WTC11 (cell line): Measurements from ENCODE around the gene TAF4. TPM values are rescaled to one million over a fixed set of nuclear protein-coding genes. Genes with fewer than 3 reads are reported as not detected.
A peak's percentile ranks its signal among the peaks of the same experiment; 100 is the strongest.

Experiments used
- ATAC-seq: fragments of 200-7000 bp; cut with Tn5 transposase; 2 replicates; pipeline ENCODE4 v1.10.0; 2021; ENCODE audit warnings: mild to moderate bottlenecking, moderate library complexity
- CTCF ChIA-PET: fragments of 300-600 bp; sonication (Branson Sonifier 250); formaldehyde crosslinking; loops from one replicate; lab custom pipeline; 2021; ENCODE audit warnings: antibody characterized with exemption; lab: Charles Lee
- POLR2A ChIA-PET: fragments of 350-600 bp; sonication (Branson Sonifier 250); formaldehyde crosslinking; loops from one replicate; lab custom pipeline; 2021; ENCODE audit warnings: antibody characterized with exemption; lab: Charles Lee
- DNase-seq: peaks from one replicate; pipeline ENCODE4 v3.0.0; 2021; ENCODE audit warnings: low spot score
- H3K27ac Mint-ChIP-seq: 2 replicates; pipeline ENCODE4 v1.8.0; 2021; ENCODE audit warnings: mixed read lengths
- H3K27me3 Mint-ChIP-seq: 2 replicates; pipeline ENCODE4 v1.8.0; 2021; ENCODE audit warnings: low read depth, mild to moderate bottlenecking, moderate library complexity, mixed read lengths
- H3K36me3 Mint-ChIP-seq: 2 replicates; pipeline ENCODE4 v1.8.0; 2021; ENCODE audit warnings: mixed read lengths
- H3K4me1 Mint-ChIP-seq: 2 replicates; pipeline ENCODE4 v1.8.0; 2022; ENCODE audit warnings: mixed read lengths
- H3K4me3 Mint-ChIP-seq: 2 replicates; pipeline ENCODE4 v1.8.0; 2021; ENCODE audit warnings: mild to moderate bottlenecking, moderate library complexity, mixed read lengths
- H3K9me3 Mint-ChIP-seq: 2 replicates; pipeline ENCODE4 v1.8.0; 2021; ENCODE audit warnings: mixed read lengths
- ATF3 ChIP-seq: sonication (generic); formaldehyde crosslinking; conservative IDR thresholded peaks from 2 replicates; pipeline ENCODE4 v1.8.1; 2022; ENCODE audit warnings: mild to moderate bottlenecking, missing genetic modification reagents
- CREM ChIP-seq: sonication (generic); formaldehyde crosslinking; IDR thresholded peaks from 2 replicates; pipeline ENCODE4 v1.8.1; 2022; ENCODE audit warnings: mild to moderate bottlenecking, missing genetic modification reagents, moderate library complexity
- E2F5 ChIP-seq: sonication (generic); formaldehyde crosslinking; IDR thresholded peaks from 2 replicates; pipeline ENCODE4 v1.8.1; 2022; ENCODE audit warnings: mild to moderate bottlenecking, moderate library complexity, missing genetic modification reagents
- GRHL2 ChIP-seq: fragments of 250-450 bp; sonication (Bioruptor Pico); IDR thresholded peaks from 2 replicates; pipeline ENCODE4 v1.8.0; 2022; ENCODE audit warnings: mild to moderate bottlenecking, moderate library complexity; ENCODE audit not compliant: insufficient replicate concordance, severe bottlenecking
- NR2C2 ChIP-seq: sonication (generic); formaldehyde crosslinking; IDR thresholded peaks from 2 replicates; pipeline ENCODE4 v1.8.0; 2022; ENCODE audit warnings: mild to moderate bottlenecking, missing genetic modification reagents
- TEAD1 ChIP-seq: sonication (generic); formaldehyde crosslinking; IDR thresholded peaks from 2 replicates; pipeline ENCODE4 v1.8.0; 2022; ENCODE audit warnings: mild to moderate bottlenecking, missing genetic modification reagents
- ZBTB21 ChIP-seq: sonication (generic); formaldehyde crosslinking; IDR thresholded peaks from 2 replicates; pipeline ENCODE4 v1.8.1; 2023; ENCODE audit warnings: mild to moderate bottlenecking, missing genetic modification reagents, borderline replicate concordance
- ZNF425 ChIP-seq: fragments of 250-450 bp; sonication (Bioruptor Pico); conservative IDR thresholded peaks from 2 replicates; pipeline ENCODE4 v1.9.0; 2021; ENCODE audit warnings: mild to moderate bottlenecking
- ZNF532 ChIP-seq: fragments of 250-450 bp; sonication (Bioruptor Pico); IDR thresholded peaks from 2 replicates; pipeline ENCODE4 v1.9.0; 2021; ENCODE audit warnings: mild to moderate bottlenecking, borderline replicate concordance
- total RNA-seq: library from RNA; stranded (reverse); gene quantifications from 3 replicates; pipeline ENCODE4 v1.2.3, GENCODE V29; 2021
- TF ChIP-seq, protein P1 (sequence below): sonication (generic); formaldehyde crosslinking; IDR thresholded peaks from 2 replicates; pipeline ENCODE4 v1.8.0; 2022; ENCODE audit warnings: mild to moderate bottlenecking, missing genetic modification reagents

The TAF4 gene
- total RNA-seq, 1 experiment from 2014 or later, result 34.4 TPM

GRCh38 chr20:62059920-62060630, 5.6 kb downstream of the TAF4 start:
- TF ChIP-seq GRHL2, result no peak
- peak overlapping the region; percentile 56; the same call in 1 of the 2 replicates for H3K27ac Mint-ChIP-seq
- H3K4me1 Mint-ChIP-seq, result peaks cover 36% of the 10 kb centered on the region
- no peaks in the 10 kb centered on the region for H3K27me3 Mint-ChIP-seq
- ChIA-PET CTCF (interaction anchor here (0.6 kb wide), 1 partner anchor 52 kb away, joined by 3 read pairs; no protein-coding TSS in a partner anchor), POLR2A (no interaction called here)
- peaks cover 27% of the 10 kb centered on the region for H3K36me3 Mint-ChIP-seq
- ATAC-seq (no peak), DNase-seq (no peak)
- no peak overlapping the region for H3K4me3 Mint-ChIP-seq
- H3K9me3 Mint-ChIP-seq, result no peaks in the 10 kb centered on the region

DNA sequence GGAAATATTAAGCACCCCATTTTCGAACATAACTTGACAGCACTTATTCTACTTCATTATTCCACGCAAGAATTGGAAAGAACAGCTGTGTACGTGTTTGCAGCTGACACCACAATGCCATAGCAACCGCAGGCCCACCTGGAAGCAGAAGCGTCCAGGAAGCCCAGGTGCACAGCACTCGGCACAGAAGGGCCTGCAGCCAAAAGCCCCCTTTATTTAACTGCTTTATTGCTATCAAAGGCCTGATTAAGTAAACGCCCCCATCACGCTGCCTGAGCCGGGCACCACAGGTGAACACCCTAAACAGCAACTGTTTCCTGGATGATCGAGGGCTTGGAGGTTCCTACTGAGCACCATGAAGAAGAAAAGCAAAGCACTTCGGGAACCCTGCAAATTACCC, 6.3 kb downstream of the TAF4 start:
- no peak overlapping the region for H3K4me3 Mint-ChIP-seq
- H3K4me1 Mint-ChIP-seq, result peaks cover 36% of the 10 kb centered on the region
- DNase-seq, result no peak
- peaks cover 32% of the 10 kb centered on the region for H3K36me3 Mint-ChIP-seq
- no peak for ATAC-seq
- TF ChIP-seq, protein P1, sequence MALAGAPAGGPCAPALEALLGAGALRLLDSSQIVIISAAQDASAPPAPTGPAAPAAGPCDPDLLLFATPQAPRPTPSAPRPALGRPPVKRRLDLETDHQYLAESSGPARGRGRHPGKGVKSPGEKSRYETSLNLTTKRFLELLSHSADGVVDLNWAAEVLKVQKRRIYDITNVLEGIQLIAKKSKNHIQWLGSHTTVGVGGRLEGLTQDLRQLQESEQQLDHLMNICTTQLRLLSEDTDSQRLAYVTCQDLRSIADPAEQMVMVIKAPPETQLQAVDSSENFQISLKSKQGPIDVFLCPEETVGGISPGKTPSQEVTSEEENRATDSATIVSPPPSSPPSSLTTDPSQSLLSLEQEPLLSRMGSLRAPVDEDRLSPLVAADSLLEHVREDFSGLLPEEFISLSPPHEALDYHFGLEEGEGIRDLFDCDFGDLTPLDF (CRISPR knock-in tag), result no peak
- TF ChIP-seq ZNF532 (CRISPR knock-in tag) (no peak), ZBTB21 (CRISPR knock-in tag) (no peak), NR2C2 (no peak), TEAD1 (CRISPR knock-in tag) (no peak), ATF3 (CRISPR knock-in tag) (no peak), ZNF425 (CRISPR knock-in tag) (no peak), CREM (CRISPR knock-in tag) (no peak)
- ChIA-PET POLR2A (no interaction called here), CTCF (no interaction called here)
- peak overlapping the region; percentile 10 for H3K27ac Mint-ChIP-seq
- H3K27me3 Mint-ChIP-seq, result no peaks in the 10 kb centered on the region
- no peaks in the 10 kb centered on the region for H3K9me3 Mint-ChIP-seq

DNA sequence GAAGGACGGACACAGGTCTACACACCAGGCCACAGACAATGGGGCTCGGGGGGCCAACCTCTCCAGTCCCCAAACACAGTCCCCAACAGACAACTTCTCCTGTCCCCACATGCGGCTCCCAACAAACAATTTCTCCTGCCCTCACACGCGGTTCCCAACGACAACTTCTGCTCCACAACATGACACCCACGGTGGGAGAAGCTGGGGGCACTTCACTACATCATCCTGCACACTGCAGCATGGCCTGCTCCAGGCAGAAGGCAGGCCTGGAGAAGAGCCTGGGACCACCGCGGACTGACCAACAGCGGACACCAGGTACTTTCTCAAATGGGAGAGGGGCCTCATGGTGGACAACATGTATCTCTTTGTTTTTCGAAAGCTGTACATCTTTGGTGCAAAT, 6.7 kb downstream of the TAF4 start:
- Mint-ChIP-seq H3K27ac (peak overlapping the region; percentile 10; the same call in 1 of the 2 replicates), H3K9me3 (no peaks in the 10 kb centered on the region), H3K36me3 (peaks cover 32% of the 10 kb centered on the region), H3K4me1 (peaks cover 35% of the 10 kb centered on the region), H3K4me3 (no peak overlapping the region), H3K27me3 (no peaks in the 10 kb centered on the region)
- CTCF ChIA-PET, result no interaction called here
- POLR2A ChIA-PET, result no interaction called here
- DNase-seq (no peak), ATAC-seq (no peak)
- no peak for TF ChIP-seq E2F5
